SK-N-SH (cell line): ENCODE data around the gene CDC42EP3. TPM values are rescaled to one million over a fixed set of nuclear protein-coding genes. Genes with fewer than 3 reads are reported as not detected.

Source experiments
- CTCF ChIA-PET: fragments of 300-600, 350-600 bp; formaldehyde crosslinking; extraction: SDS; loops from one replicate; lab custom pipeline; 2021; lab: Yijun Ruan, JAX
- POLR2A ChIA-PET: fragments of 350-600 bp; sonication (Branson Sonifier 250); formaldehyde crosslinking; extraction: SDS; loops from one replicate; lab custom pipeline; 2020; ENCODE audit warnings: antibody characterized with exemption, inconsistent platforms; lab: Yijun Ruan, JAX
- DNase-seq: peaks from one replicate; pipeline ENCODE4 v3.0.0; 2012
- H2AFZ ChIP-seq: fragments of 200-600 bp; sonication (generic); 2 replicates; pipeline ENCODE4 v1.8.1; 2016; ENCODE audit warnings: antibody characterized with exemption, mild to moderate bottlenecking, low read depth
- H3F3A ChIP-seq: fragments of 200-600 bp; sonication (generic); replicated peaks from 2 replicates; pipeline ENCODE3; 2016; ENCODE audit warnings: antibody characterized with exemption, mild to moderate bottlenecking; ENCODE audit not compliant: insufficient read depth
- H3K27ac ChIP-seq, 2 experiments: fragments of 200-500 bp in 1 of 2; fragments of 200-600 bp in 1 of 2; sonication (Bioruptor generic) in 1 of 2; sonication (generic), shearing (Covaris generic) in 1 of 2; 2 replicates each; pipeline versions ENCODE4 v1.5.1 to v1.6.1; 2014 to 2016; ENCODE audit warnings: low read depth in 2 of 2, inconsistent platforms in 1 of 2, low read length in 1 of 2, mild to moderate bottlenecking in 1 of 2, mixed read lengths in 1 of 2
- H3K27me3 ChIP-seq: fragments of 200-600 bp; sonication (generic), shearing (Covaris generic); 2 replicates; pipeline ENCODE4 v1.6.1; 2016; ENCODE audit warnings: mixed run types; ENCODE audit not compliant: insufficient read depth
- H3K36me3 ChIP-seq, 2 experiments: fragments of 200-500 bp in 1 of 2; fragments of 200-600 bp in 1 of 2; sonication (Bioruptor generic) in 1 of 2; sonication (generic) in 1 of 2; replicated peaks in 1 of 2; 2 replicates each; pipeline versions ENCODE3 to v1.5.1; 2014 to 2016; ENCODE audit warnings: low read length in 1 of 2, mild to moderate bottlenecking in 1 of 2; ENCODE audit not compliant: insufficient read depth in 2 of 2, control insufficient read depth in 1 of 2
- H3K4me1 ChIP-seq, 2 experiments: fragments of 200-500 bp in 1 of 2; fragments of 200-600 bp in 1 of 2; sonication (Bioruptor generic) in 1 of 2; sonication (generic), shearing (Covaris generic) in 1 of 2; 2 replicates each; pipeline versions ENCODE4 v1.5.1 to v1.6.1; 2014 to 2016; ENCODE audit warnings: low read depth in 1 of 2, low read length in 1 of 2, mixed run types in 1 of 2; ENCODE audit not compliant: insufficient read depth in 2 of 2, control insufficient read depth in 1 of 2
- H3K4me2 ChIP-seq: fragments of 200-600 bp; sonication (generic), shearing (Covaris generic); 2 replicates; pipeline ENCODE4 v1.6.1; 2017; ENCODE audit warnings: mixed run types
- H3K4me3 ChIP-seq, 2 experiments: fragments of 200-500 bp in 1 of 2; fragments of 200-600 bp in 1 of 2; sonication (Bioruptor generic) in 1 of 2; sonication (generic), shearing (Covaris generic) in 1 of 2; 2 replicates each; pipeline versions ENCODE4 v1.5.1 to v1.8.1; 2014 to 2016; ENCODE audit warnings: low read depth in 2 of 2, inconsistent platforms in 1 of 2, low read length in 1 of 2, mild to moderate bottlenecking in 1 of 2, mixed read lengths in 1 of 2, moderate library complexity in 1 of 2
- H3K79me2 ChIP-seq: fragments of 200-600 bp; sonication (generic); 2 replicates; pipeline ENCODE4 v1.8.1; 2017; ENCODE audit warnings: mild to moderate bottlenecking; ENCODE audit not compliant: insufficient read depth
- H3K9ac ChIP-seq: fragments of 200-600 bp; sonication (generic); 2 replicates; pipeline ENCODE4 v1.6.1; 2017; ENCODE audit warnings: mixed run types
- H3K9me2 ChIP-seq: fragments of 200-600 bp; sonication (generic); 2 replicates; pipeline ENCODE4 v1.6.1; 2017; ENCODE audit warnings: mixed run types
- H3K9me3 ChIP-seq: fragments of 200-600 bp; sonication (generic); 2 replicates; pipeline ENCODE4 v1.6.1; 2017; ENCODE audit warnings: mixed run types, mild to moderate bottlenecking, moderate library complexity
- H4K20me1 ChIP-seq: fragments of 200-600 bp; sonication (generic); 2 replicates; pipeline ENCODE4 v1.6.1; 2017; ENCODE audit warnings: mild to moderate bottlenecking, mixed run types; ENCODE audit not compliant: insufficient read depth
- CHD2 ChIP-seq: fragments of 150-350 bp; IDR thresholded peaks from 2 replicates; pipeline ENCODE4 v1.6.1; 2018; ENCODE audit warnings: low read length; ENCODE audit not compliant: partially characterized antibody
- NFIC ChIP-seq: IDR thresholded peaks from 2 replicates; pipeline ENCODE4 v1.4.0; 2012; ENCODE audit warnings: borderline replicate concordance
- NRF1 ChIP-seq: IDR thresholded peaks from 2 replicates; pipeline ENCODE4 v1.6.1; 2012; ENCODE audit warnings: low read depth, mild to moderate bottlenecking, low read length
- POLR2AphosphoS5 ChIP-seq: IDR thresholded peaks from 2 replicates; pipeline ENCODE4 v1.6.1; 2012; ENCODE audit warnings: low read depth, low read length
- RAD21 ChIP-seq: IDR thresholded peaks from 2 replicates; pipeline ENCODE4 v1.6.1; 2012; ENCODE audit warnings: mild to moderate bottlenecking, low read length
- RCOR1 ChIP-seq: fragments of 150-350 bp; IDR thresholded peaks from 2 replicates; pipeline ENCODE4 v1.6.1; 2017; ENCODE audit warnings: antibody characterized with exemption, low read length
- RFX5 ChIP-seq: IDR thresholded peaks from 2 replicates; pipeline ENCODE4 v1.6.1; 2012; ENCODE audit warnings: mild to moderate bottlenecking, improper control_type of control experiment, low read length
- RXRA ChIP-seq: IDR thresholded peaks from 2 replicates; pipeline ENCODE4 v1.4.0; 2012; ENCODE audit warnings: low read depth, mild to moderate bottlenecking, borderline replicate concordance
- TAF1 ChIP-seq: IDR thresholded peaks from 2 replicates; pipeline ENCODE4 v1.6.1; 2012; ENCODE audit warnings: low read depth, mild to moderate bottlenecking, low read length, moderate library complexity, borderline replicate concordance
- TCF12 ChIP-seq: IDR thresholded peaks from 2 replicates; pipeline ENCODE4 v1.4.0; 2012
- WGBS: methylation state at CpG from one replicate; pipeline ENCODE4 v1.1.6; 2017; ENCODE audit warnings: low lambda C conversion rate; 5-methylcytosine and 5-hydroxymethylcytosine counted together
- polyA plus RNA-seq, 3 experiments: library from polyadenylated mRNA; depleted of rRNA; stranded (reverse); fragments of >200 nt; gene quantifications; 2 replicates each; pipeline ENCODE4 v1.2.3, GENCODE V29; 2012
- TF ChIP-seq, protein P1 (sequence below): IDR thresholded peaks from 2 replicates; pipeline ENCODE4 v1.4.0; 2012; ENCODE audit warnings: low read depth, borderline replicate concordance
- TF ChIP-seq, protein P2 (sequence below): fragments of 200-600 bp; sonication (generic); IDR thresholded peaks from 2 replicates; pipeline ENCODE4 v1.6.1; 2017; ENCODE audit warnings: antibody characterized with exemption, mild to moderate bottlenecking, moderate library complexity

The CDC42EP3 gene
- polyA plus RNA-seq, 1 of the 3 experiments (the other 2 are of a cell fraction) = 87.5 TPM

DNA sequence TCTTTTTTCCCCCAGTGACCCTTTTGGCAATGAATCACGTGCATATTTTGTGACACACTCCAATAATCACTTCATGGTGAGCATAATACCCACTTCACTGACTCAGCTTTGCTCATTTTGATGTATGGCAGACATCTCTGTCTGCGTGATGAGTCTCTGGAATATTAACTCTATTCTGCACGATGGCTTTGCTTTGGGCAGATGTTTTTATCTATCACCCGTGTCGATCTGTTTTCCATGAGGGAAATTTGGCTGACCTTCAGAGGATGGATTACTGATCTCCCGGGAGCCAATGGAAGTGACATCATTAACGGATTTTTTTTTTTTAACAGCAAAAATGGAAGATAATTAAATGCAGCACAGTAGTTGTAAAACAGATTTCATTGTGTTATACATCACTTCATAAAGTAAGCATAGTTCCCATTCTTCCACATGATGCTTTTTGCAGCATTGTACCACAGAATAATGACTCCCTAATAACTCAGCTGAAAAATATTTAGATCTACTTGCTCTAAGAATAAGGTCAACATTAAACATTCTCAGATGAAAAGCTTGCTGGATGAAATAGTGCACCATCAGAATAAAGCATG is 29.8 kb downstream of the CDC42EP3 start (continued):
- TF ChIP-seq, protein P1, sequence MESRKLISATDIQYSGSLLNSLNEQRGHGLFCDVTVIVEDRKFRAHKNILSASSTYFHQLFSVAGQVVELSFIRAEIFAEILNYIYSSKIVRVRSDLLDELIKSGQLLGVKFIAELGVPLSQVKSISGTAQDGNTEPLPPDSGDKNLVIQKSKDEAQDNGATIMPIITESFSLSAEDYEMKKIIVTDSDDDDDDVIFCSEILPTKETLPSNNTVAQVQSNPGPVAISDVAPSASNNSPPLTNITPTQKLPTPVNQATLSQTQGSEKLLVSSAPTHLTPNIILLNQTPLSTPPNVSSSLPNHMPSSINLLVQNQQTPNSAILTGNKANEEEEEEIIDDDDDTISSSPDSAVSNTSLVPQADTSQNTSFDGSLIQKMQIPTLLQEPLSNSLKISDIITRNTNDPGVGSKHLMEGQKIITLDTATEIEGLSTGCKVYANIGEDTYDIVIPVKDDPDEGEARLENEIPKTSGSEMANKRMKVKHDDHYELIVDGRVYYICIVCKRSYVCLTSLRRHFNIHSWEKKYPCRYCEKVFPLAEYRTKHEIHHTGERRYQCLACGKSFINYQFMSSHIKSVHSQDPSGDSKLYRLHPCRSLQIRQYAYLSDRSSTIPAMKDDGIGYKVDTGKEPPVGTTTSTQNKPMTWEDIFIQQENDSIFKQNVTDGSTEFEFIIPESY = peak; percentile 82
- TF ChIP-seq TCF12 (peak; percentile 98), RAD21 (peak; percentile 29; the same call in 1 of the 2 replicates), TAF1 (0 out of 2 replicates have a peak, but pooled peaks have one; percentile 30), RXRA (peak; percentile 88), NFIC (peak; percentile 96), CHD2 (peak; percentile 81), POLR2AphosphoS5 (peak; percentile 86), RCOR1 (peak; percentile 80)
- TF ChIP-seq, protein P2, sequence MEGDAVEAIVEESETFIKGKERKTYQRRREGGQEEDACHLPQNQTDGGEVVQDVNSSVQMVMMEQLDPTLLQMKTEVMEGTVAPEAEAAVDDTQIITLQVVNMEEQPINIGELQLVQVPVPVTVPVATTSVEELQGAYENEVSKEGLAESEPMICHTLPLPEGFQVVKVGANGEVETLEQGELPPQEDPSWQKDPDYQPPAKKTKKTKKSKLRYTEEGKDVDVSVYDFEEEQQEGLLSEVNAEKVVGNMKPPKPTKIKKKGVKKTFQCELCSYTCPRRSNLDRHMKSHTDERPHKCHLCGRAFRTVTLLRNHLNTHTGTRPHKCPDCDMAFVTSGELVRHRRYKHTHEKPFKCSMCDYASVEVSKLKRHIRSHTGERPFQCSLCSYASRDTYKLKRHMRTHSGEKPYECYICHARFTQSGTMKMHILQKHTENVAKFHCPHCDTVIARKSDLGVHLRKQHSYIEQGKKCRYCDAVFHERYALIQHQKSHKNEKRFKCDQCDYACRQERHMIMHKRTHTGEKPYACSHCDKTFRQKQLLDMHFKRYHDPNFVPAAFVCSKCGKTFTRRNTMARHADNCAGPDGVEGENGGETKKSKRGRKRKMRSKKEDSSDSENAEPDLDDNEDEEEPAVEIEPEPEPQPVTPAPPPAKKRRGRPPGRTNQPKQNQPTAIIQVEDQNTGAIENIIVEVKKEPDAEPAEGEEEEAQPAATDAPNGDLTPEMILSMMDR = no peak

DNA sequence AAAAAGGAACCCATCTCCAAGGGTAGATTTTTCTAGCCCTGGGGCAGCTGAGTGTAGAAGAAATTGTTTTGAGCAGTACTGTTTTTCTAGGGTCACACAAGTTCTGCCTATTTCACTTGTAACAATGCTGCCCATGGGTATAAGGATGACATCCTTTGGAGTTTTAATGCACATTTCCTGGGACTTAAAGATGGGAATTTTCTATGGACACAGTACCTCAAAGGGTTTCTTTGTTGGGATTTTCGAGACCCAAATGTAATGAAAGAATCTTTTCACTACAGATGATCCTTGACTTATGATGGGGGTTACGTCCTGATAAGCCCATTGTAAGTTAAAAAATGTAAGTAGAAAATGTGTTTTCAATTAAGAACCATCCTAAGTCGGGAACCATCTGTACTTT is 31.8 kb downstream of the CDC42EP3 start:
- peaks cover 43 to 47% of the 10 kb centered on the region in 2 experiments for H3K36me3 ChIP-seq
- CTCF ChIA-PET = interaction anchor here (0.6 to 3.4 kb wide), 3 partner anchors 225 to 254 kb away, joined by 3 to 26 read pairs (median 5); no protein-coding TSS in a partner anchor
- H3K27ac ChIP-seq = peak overlapping the region; percentile 76 to 93; a peak in 3 of 4 replicates
- H3K4me2 ChIP-seq = no peak overlapping the region
- H3K79me2 ChIP-seq = peaks cover 35% of the 10 kb centered on the region
- H3K4me3 ChIP-seq = no peak overlapping the region
- DNase-seq = no peak
- H3F3A ChIP-seq = peaks cover 67% of the 10 kb centered on the region
- H3K9me2 ChIP-seq = no peaks in the 10 kb centered on the region
- WGBS = 85% methylated on average over 3 of the region's 3 CpGs
- H4K20me1 ChIP-seq = no peaks in the 10 kb centered on the region
- no peaks in the 10 kb centered on the region for H3K27me3 ChIP-seq
- TF ChIP-seq RFX5 (no peak), NRF1 (no peak), TCF12 (peak; percentile 11; the same call in 1 of the 2 replicates), POLR2AphosphoS5 (0 out of 2 replicates have a peak, but pooled peaks have one; percentile 7)
- no peaks in the 10 kb centered on the region for H3K9me3 ChIP-seq
- peaks cover 39 to 78% of the 10 kb centered on the region in 2 experiments for H3K4me1 ChIP-seq
- no peak overlapping the region for H2AFZ ChIP-seq
- H3K9ac ChIP-seq = no peak overlapping the region
- POLR2A ChIA-PET = no interaction called here
